H1 (cell line): ENCODE measurements around the gene RGS16.

ENCODE experiments used
- CBX5 ChIP-seq: fragments of 300-800, 300-1000 bp; sonication (generic); IDR thresholded peaks from 2 replicates; pipeline ENCODE4 v1.7.1; 2016; ENCODE audit warnings: antibody characterized with exemption, low read length, low read depth
- CREB1 ChIP-seq: IDR thresholded peaks from 2 replicates; pipeline ENCODE4 v1.6.1; 2012; ENCODE audit warnings: inconsistent platforms
- FOSL1 ChIP-seq: IDR thresholded peaks from 2 replicates; pipeline ENCODE4 v1.6.1; 2011; ENCODE audit warnings: mild to moderate bottlenecking, low read depth, low read length, moderate library complexity; ENCODE audit not compliant: insufficient read depth
- POLR2A ChIP-seq, 2 experiments: IDR thresholded peaks; 1 replicate in 1 of 2; 2 replicates in 1 of 2; pipeline ENCODE4 v1.6.1; 2011; ENCODE audit warnings: low read depth in 2 of 2, low read length in 2 of 2, mild to moderate bottlenecking in 2 of 2; ENCODE audit errors: control extremely low read depth in 1 of 2
- POLR2AphosphoS5 ChIP-seq: IDR thresholded peaks from 2 replicates; pipeline ENCODE4 v1.6.1; 2011; ENCODE audit warnings: low read depth, low read length
- RAD21 ChIP-seq, 2 experiments: IDR thresholded peaks in 1 of 2; conservative IDR thresholded peaks in 1 of 2; 2 replicates each; pipeline ENCODE4 v1.6.1; 2011; ENCODE audit warnings: low read depth in 2 of 2, low read length in 2 of 2, improper control_type of control experiment in 1 of 2, inconsistent platforms in 1 of 2, mild to moderate bottlenecking in 1 of 2, moderate library complexity in 1 of 2
- SP1 ChIP-seq: IDR thresholded peaks from 2 replicates; pipeline ENCODE4 v1.6.1; 2011; ENCODE audit warnings: low read depth, low read length
- YY1 ChIP-seq: IDR thresholded peaks from 2 replicates; pipeline ENCODE4 v1.6.1; 2011; ENCODE audit warnings: low read depth, mild to moderate bottlenecking, low read length
- TF ChIP-seq, protein P1 (sequence below), 3 experiments: IDR thresholded peaks; 1 replicate in 2 of 3; 2 replicates in 1 of 3; pipeline versions ENCODE4 v1.5.1 to v1.6.1; 2011; ENCODE audit warnings: low read length in 3 of 3, mild to moderate bottlenecking in 3 of 3, inconsistent platforms in 2 of 3, low read depth in 1 of 3, moderate library complexity in 1 of 3; ENCODE audit not compliant: insufficient read depth in 1 of 3; ENCODE audit errors: control extremely low read depth in 1 of 3

DNA sequence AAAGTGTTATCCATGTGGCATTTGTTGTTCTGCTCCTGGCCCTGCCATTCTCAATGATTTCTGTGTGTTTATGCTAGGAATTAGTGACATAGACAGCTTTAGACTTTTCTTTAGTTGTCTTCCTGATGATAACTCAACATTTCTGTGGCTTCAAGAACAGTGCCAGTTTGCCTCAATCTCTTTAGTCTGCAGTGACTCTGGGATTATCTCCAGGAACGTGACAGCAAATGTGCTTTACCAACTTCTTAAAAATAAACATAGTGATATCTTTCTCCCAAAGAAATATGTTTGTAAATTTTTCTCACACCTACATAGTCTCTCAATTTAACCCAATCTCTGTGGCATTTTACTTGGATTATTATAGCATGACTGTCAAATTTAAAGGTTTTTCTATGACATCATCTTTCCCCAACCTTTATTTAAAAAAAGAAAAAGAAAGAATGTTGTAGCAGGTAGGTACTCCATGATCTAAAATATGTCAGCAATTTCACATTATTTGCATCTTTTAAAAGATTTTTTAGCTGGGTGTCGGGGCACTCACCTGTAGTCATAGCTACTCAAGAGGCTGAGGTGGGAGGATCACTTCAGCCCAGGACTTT, 39.7 kb downstream of the RGS16 start:
- TF ChIP-seq POLR2AphosphoS5 (no peak), POLR2A (IDR thresholded peaks at IDR 0.05; ENCODE audit: control extremely low read depth in 1 of 2, low read depth in 2 of 2, low read length in 2 of 2) (no peak), SP1 (no peak), FOSL1 (no peak), YY1 (no peak), RAD21 (IDR thresholded peaks at IDR 0.05 in 1 of 2, conservative IDR thresholded peaks at IDR 0.05 in 1 of 2; ENCODE audit: low read depth in 2 of 2, low read length in 2 of 2) (no peak), CBX5 (no peak), CREB1 (no peak)
- TF ChIP-seq, protein P1, sequence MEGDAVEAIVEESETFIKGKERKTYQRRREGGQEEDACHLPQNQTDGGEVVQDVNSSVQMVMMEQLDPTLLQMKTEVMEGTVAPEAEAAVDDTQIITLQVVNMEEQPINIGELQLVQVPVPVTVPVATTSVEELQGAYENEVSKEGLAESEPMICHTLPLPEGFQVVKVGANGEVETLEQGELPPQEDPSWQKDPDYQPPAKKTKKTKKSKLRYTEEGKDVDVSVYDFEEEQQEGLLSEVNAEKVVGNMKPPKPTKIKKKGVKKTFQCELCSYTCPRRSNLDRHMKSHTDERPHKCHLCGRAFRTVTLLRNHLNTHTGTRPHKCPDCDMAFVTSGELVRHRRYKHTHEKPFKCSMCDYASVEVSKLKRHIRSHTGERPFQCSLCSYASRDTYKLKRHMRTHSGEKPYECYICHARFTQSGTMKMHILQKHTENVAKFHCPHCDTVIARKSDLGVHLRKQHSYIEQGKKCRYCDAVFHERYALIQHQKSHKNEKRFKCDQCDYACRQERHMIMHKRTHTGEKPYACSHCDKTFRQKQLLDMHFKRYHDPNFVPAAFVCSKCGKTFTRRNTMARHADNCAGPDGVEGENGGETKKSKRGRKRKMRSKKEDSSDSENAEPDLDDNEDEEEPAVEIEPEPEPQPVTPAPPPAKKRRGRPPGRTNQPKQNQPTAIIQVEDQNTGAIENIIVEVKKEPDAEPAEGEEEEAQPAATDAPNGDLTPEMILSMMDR (IDR thresholded peaks at IDR 0.05; ENCODE audit: control extremely low read depth in 1 of 3, insufficient read depth in 1 of 3, low read depth in 1 of 3, low read length in 3 of 3): no peak
